Body of pancreas (tissue), 4 donors: Measurements from ENCODE around the gene CRPPA. TPM values are rescaled to one million over a fixed set of nuclear protein-coding genes. Genes with fewer than 3 reads are reported as not detected.
A peak's percentile ranks its signal among the peaks of the same experiment; 100 is the strongest.

Source experiments
- ATAC-seq: fragments of 150-250 bp; one replicate; pipeline ENCODE4 v1.9.1; 2016
- DNase-seq, 4 donors: peaks; one replicate each; pipeline ENCODE4 v3.0.0-alpha.2; 2019
- H3K27ac ChIP-seq, 4 donors: fragments of 200-600 bp; sonication (generic); 1 replicate in 3 of 4; 2 replicates in 1 of 4; pipeline versions ENCODE4 v1.5.1 to v1.6.1; 2016 to 2019; ENCODE audit warnings: mild to moderate bottlenecking in 1 of 4, mixed read lengths in 1 of 4, moderate library complexity in 1 of 4
- H3K27me3 ChIP-seq, 2 donors: fragments of 200-600 bp; sonication (generic); one replicate each; pipeline ENCODE4 v1.6.0; 2016; ENCODE audit warnings: mild to moderate bottlenecking in 1 of 2
- H3K36me3 ChIP-seq, 2 donors: fragments of 200-600 bp; sonication (generic); replicated peaks in 1 of 2; 2 replicates each; pipeline ENCODE4 v1.5.1; 2016; ENCODE audit warnings: low read depth in 2 of 2; ENCODE audit not compliant: insufficient read depth in 1 of 2
- H3K4me1 ChIP-seq: fragments of 200-600 bp; sonication (generic); one replicate; pipeline ENCODE4 v1.6.0; 2016
- H3K4me3 ChIP-seq, 2 donors: fragments of 200-600 bp; sonication (generic); 1 replicate in 1 of 2; 2 replicates in 1 of 2; pipeline ENCODE4 v1.5.1; 2016 to 2019
- H3K9me3 ChIP-seq, 3 donors: fragments of 200-600 bp; sonication (generic); 1 replicate in 2 of 3; 2 replicates in 1 of 3; pipeline ENCODE4 v1.5.1; 2016
- POLR2A ChIP-seq, 3 donors: fragments of 450-650 bp; IDR thresholded peaks; one replicate each; pipeline ENCODE4 v1.6.1; 2016; ENCODE audit warnings: antibody characterized with exemption in 3 of 3, mild to moderate bottlenecking in 2 of 3
- WGBS, 2 donors: methylation state at CpG; one replicate each; pipeline ENCODE4 v1.1.5; 2017; 5-methylcytosine and 5-hydroxymethylcytosine counted together
- intact Hi-C: fragments of 100-400 bp; cut with DNase I; formaldehyde crosslinking; loops from one replicate; pipeline ENCODE4 v1.15.1; 2023
- total RNA-seq, 2 donors: library from RNA; depleted of rRNA; stranded (reverse); fragments of >200 nt; gene quantifications; one replicate each; pipeline ENCODE4 v1.1.0, GENCODE V29; 2016
- TF ChIP-seq, protein P1 (sequence below), 7 experiments: fragments of 450-650 bp in 4 of 7; fragments of 200-600 bp in 3 of 7; sonication (generic) in 3 of 7; IDR thresholded peaks; one replicate each; pipeline ENCODE4 v1.5.1; 2016 to 2019; ENCODE audit warnings: antibody characterized with exemption in 7 of 7

The CRPPA gene
- total RNA-seq, 2 donors from 2014 or later, result 0.66 to 1.0 TPM

DNA sequence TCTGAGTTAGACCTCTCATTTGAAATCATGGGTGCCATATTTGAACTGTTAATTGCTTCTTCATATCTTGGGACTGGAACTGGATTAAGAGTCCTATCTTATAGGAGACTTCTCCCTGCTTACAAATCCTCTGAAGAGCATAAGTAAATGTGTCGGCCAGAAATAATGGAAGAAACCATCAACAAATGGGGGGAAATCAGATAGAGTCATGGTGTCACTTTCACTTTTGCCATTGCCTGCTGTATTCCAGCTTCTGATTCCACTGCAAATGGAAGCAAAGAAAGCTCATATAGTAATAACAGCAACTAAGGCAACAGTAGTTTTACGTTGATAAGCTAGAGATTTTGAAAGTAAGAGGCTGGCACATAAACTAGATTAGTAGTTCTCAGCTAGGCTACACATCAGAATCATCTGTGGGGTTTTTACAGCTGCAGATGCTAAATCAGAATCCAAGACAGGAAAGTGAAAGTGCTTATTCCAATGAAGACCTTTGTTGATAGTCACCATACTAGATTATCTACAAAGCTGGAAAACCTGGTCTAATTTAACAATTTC lies 12.3 kb upstream of the CRPPA start:
- DNase-seq (no peak), ATAC-seq (no peak)
- H3K27ac ChIP-seq, result no peak overlapping the region
- 40 to 44% methylated on average over 2 of the region's 2 CpGs for WGBS, 2 donors
- TF ChIP-seq, protein P1, sequence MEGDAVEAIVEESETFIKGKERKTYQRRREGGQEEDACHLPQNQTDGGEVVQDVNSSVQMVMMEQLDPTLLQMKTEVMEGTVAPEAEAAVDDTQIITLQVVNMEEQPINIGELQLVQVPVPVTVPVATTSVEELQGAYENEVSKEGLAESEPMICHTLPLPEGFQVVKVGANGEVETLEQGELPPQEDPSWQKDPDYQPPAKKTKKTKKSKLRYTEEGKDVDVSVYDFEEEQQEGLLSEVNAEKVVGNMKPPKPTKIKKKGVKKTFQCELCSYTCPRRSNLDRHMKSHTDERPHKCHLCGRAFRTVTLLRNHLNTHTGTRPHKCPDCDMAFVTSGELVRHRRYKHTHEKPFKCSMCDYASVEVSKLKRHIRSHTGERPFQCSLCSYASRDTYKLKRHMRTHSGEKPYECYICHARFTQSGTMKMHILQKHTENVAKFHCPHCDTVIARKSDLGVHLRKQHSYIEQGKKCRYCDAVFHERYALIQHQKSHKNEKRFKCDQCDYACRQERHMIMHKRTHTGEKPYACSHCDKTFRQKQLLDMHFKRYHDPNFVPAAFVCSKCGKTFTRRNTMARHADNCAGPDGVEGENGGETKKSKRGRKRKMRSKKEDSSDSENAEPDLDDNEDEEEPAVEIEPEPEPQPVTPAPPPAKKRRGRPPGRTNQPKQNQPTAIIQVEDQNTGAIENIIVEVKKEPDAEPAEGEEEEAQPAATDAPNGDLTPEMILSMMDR (IDR thresholded peaks at IDR 0.05), result no peak
- TF ChIP-seq POLR2A (IDR thresholded peaks at IDR 0.05), result no peak
- H3K9me3 ChIP-seq, result no peaks in the 10 kb centered on the region
- no peaks in the 10 kb centered on the region for H3K36me3 ChIP-seq
- intact Hi-C loops, result loop anchor here (10.0 kb wide), 1 partner anchor 131 kb away; no protein-coding TSS in a partner anchor
- H3K4me3 ChIP-seq, result no peak overlapping the region
- H3K4me1 ChIP-seq, result no peaks in the 10 kb centered on the region
- no peaks in the 10 kb centered on the region for H3K27me3 ChIP-seq

DNA sequence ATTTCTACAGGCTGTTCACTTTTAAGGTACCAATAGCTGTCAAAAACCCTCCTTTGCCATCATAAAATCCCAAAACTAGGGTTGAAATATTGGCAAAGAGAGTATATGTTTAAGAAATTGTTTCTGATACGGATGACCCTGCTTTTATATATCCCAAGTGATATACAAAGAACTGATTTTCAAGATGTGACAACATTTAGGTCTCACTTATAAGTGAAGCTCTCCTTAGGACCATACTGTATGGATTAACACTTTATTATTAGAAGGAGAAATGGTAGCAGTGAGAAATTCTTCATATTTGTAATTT lies 11.0 kb upstream of the CRPPA start:
- Histone ChIP-seq H3K4me3 (no peak overlapping the region), H3K27me3 (no peaks in the 10 kb centered on the region), H3K27ac (no peak overlapping the region), H3K36me3 (no peaks in the 10 kb centered on the region), H3K4me1 (no peaks in the 10 kb centered on the region), H3K9me3 (no peaks in the 10 kb centered on the region)
- DNase-seq (no peak), ATAC-seq (no peak)
- 80 to 94% methylated on average over 1 of the region's 1 CpG for WGBS, 2 donors
- no peak for TF ChIP-seq POLR2A (IDR thresholded peaks at IDR 0.05)
- TF ChIP-seq, protein P1 (IDR thresholded peaks at IDR 0.05), result no peak
- intact Hi-C loops, result loop anchor here (10.0 kb wide), 1 partner anchor 132 kb away; no protein-coding TSS in a partner anchor

DNA sequence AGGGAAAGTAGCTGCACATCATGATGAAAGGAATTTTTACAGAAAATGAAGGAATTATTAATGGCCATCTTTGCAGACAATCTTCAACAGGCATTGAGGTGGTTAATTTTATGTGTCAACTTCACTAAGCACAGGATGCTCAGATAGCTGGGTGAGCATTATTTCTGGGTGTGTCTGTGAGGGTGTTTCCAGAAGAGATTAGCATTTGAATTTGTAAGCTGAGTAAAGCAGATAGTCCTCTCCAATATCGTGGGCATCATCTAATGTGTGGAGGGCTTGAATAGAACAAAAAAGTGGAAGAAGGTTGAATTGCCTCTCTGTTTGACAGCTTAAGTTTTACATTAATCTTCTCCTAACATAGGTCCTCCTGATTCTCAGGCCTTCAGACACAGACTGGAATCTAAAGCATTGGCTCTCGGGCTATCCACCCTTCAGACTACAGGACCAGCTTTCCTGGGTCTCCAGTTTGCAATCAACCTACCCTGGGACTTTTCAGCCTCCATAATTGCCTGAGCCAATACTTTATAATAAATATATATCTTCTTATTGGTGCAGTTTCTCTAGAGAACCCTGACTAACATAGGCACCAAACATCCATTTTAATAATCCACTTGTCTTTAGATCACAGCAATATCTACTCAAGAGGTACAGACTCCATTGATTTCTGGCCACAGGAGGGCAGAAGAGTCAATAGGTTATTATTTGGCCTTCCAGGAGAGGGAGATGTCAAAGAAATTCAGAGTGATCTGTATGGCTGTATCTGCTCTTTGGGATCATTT lies 10.5 kb upstream of the CRPPA start:
- Histone ChIP-seq H3K4me1 (no peaks in the 10 kb centered on the region), H3K27me3 (no peaks in the 10 kb centered on the region), H3K36me3 (no peaks in the 10 kb centered on the region), H3K9me3 (no peaks in the 10 kb centered on the region), H3K4me3 (no peak overlapping the region), H3K27ac (no peak overlapping the region)
- 82 to 88% methylated on average over 2 of the region's 2 CpGs for WGBS, 2 donors
- DNase-seq (peak; percentile 22 to 60 (median 46)), ATAC-seq (peak; percentile 71)
- intact Hi-C loops, result loop anchor here (10.0 kb wide), 1 partner anchor 133 kb away; no protein-coding TSS in a partner anchor
- no peak for TF ChIP-seq POLR2A (IDR thresholded peaks at IDR 0.05)
- TF ChIP-seq, protein P1 (IDR thresholded peaks at IDR 0.05), result peak; percentile 15 to 79 (median 58)

DNA sequence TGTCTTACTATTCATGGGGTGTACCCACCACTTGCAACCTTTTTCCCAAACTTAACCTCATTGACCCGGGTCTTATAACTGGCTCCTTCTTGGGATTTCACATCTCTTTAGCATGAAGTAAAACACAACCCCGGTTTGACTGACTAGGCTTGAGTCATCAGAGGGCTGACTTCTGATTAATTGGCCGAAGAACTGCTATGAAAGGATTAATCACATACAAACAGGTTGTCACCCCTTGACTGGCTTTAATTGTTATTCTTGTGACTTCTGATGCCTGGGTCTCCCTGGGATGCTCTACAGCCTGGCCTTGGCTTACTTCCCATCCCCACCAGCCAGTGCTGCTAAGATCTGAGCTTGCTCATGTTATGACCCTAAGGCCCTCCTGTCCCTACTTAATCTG lies 8.8 kb upstream of the CRPPA start:
- no peaks in the 10 kb centered on the region for H3K9me3 ChIP-seq
- no peak overlapping the region for H3K27ac ChIP-seq
- no peaks in the 10 kb centered on the region for H3K4me1 ChIP-seq
- ATAC-seq, result no peak
- DNase-seq, result no peak
- no peaks in the 10 kb centered on the region for H3K36me3 ChIP-seq
- WGBS, 2 donors, result 73 to 79% methylated on average over 3 of the region's 3 CpGs
- no peak overlapping the region for H3K4me3 ChIP-seq
- TF ChIP-seq POLR2A (IDR thresholded peaks at IDR 0.05), result no peak
- TF ChIP-seq, protein P1 (IDR thresholded peaks at IDR 0.05), result no peak
- intact Hi-C loops, result loop anchor here (10.0 kb wide), 1 partner anchor 135 kb away; no protein-coding TSS in a partner anchor
- H3K27me3 ChIP-seq, result no peaks in the 10 kb centered on the region
